HepG2 (cell line): Measurements from ENCODE around the gene NATD1. TPM values are rescaled to one million over a fixed set of nuclear protein-coding genes. Genes with fewer than 3 reads are reported as not detected.

Experiments used
- ATAC-seq: fragments of 200-7000 bp; cut with Tn5 transposase; 3 replicates; pipeline ENCODE4 v1.9.1; 2020; ENCODE audit warnings: mild to moderate bottlenecking, moderate library complexity
- BruUV-seq: library from RNA; stranded (reverse); fragments of 400-500 nt; replicated peaks from 2 replicates; lab custom pipeline; 2021; lab: Mats Ljungman, UMichigan
- CTCF ChIA-PET: fragments of 300-600 bp; formaldehyde crosslinking; extraction: SDS; loops from one replicate; lab custom pipeline; 2021; ENCODE audit warnings: low total read pairs, inconsistent platforms, low intra/inter-chr PET ratio; lab: Yijun Ruan, JAX
- POLR2A ChIA-PET: fragments of 350-600 bp; sonication (Branson Sonifier 250); formaldehyde crosslinking; loops from one replicate; lab custom pipeline; 2020; ENCODE audit warnings: antibody characterized with exemption, inconsistent platforms; lab: Yijun Ruan, JAX
- DNase-seq: peaks from one replicate; pipeline ENCODE4 v3.0.0-alpha.2; 2015; ENCODE audit warnings: low spot score
- FAIRE-seq: peaks from 3 replicates; lab custom pipeline; 2011; peaks lifted over from hg19 to GRCh38; lab: Jason Lieb, UNC
- H2AFZ ChIP-seq: one replicate; pipeline ENCODE4 v1.6.1; 2011; ENCODE audit warnings: low read length, inconsistent platforms
- H3K27ac ChIP-seq: fragments of 300-600 bp; 3 replicates; pipeline ENCODE4 v1.8.0; 2011; ENCODE audit warnings: mixed run types, mild to moderate bottlenecking, mixed read lengths, low read length, inconsistent platforms; ENCODE audit not compliant: insufficient read depth; ENCODE audit errors: extremely low read length
- H3K27me3 ChIP-seq, 2 experiments: fragments of 200-600 bp in 1 of 2; 2 replicates in 1 of 2; 3 replicates in 1 of 2; pipeline versions ENCODE4 v1.6.0 to v1.8.0; 2011; ENCODE audit warnings: low read length in 2 of 2, mild to moderate bottlenecking in 2 of 2, moderate library complexity in 2 of 2, inconsistent platforms in 1 of 2; ENCODE audit not compliant: insufficient read depth in 2 of 2, control insufficient read depth in 1 of 2
- H3K36me3 ChIP-seq, 2 experiments: fragments of 200-600 bp in 1 of 2; replicated peaks in 1 of 2; 2 replicates in 1 of 2; 3 replicates in 1 of 2; pipeline versions ENCODE4 v1.5.1 to v1.8.0; 2011; ENCODE audit warnings: low read length in 2 of 2, inconsistent platforms in 1 of 2; ENCODE audit not compliant: insufficient read depth in 2 of 2, control insufficient read depth in 1 of 2
- H3K4me1 ChIP-seq: 2 replicates; pipeline ENCODE4 v1.5.1; 2012; ENCODE audit warnings: low read length, inconsistent platforms; ENCODE audit not compliant: insufficient read depth
- H3K4me2 ChIP-seq: 2 replicates; pipeline ENCODE4 v1.6.0; 2011; ENCODE audit warnings: low read depth, low read length, inconsistent platforms
- H3K4me3 ChIP-seq, 3 experiments: fragments of 200-600 bp in 1 of 3; sonication (generic), shearing (Covaris generic) in 1 of 3; replicated peaks in 1 of 3; 2 replicates each; pipeline ENCODE4 v1.5.1; 2011 to 2016; ENCODE audit warnings: low read length in 3 of 3, inconsistent platforms in 2 of 3, low read depth in 2 of 3, mild to moderate bottlenecking in 2 of 3, control low read depth in 1 of 3, mixed read lengths in 1 of 3; ENCODE audit not compliant: insufficient read depth in 1 of 3
- H3K79me2 ChIP-seq: one replicate; pipeline ENCODE4 v1.6.1; 2011; ENCODE audit warnings: low read length, inconsistent platforms; ENCODE audit not compliant: insufficient read depth
- H3K9ac ChIP-seq: 2 replicates; pipeline ENCODE4 v1.6.0; 2011; ENCODE audit warnings: mild to moderate bottlenecking, low read depth, low read length, inconsistent platforms; ENCODE audit not compliant: insufficient read depth
- H3K9me3 ChIP-seq: 2 replicates; pipeline ENCODE4 v1.5.1; 2012; ENCODE audit warnings: mild to moderate bottlenecking, low read length
- H4K20me1 ChIP-seq: 2 replicates; pipeline ENCODE4 v1.6.0; 2011; ENCODE audit warnings: inconsistent platforms, mild to moderate bottlenecking, low read length, moderate library complexity; ENCODE audit not compliant: insufficient read depth
- DDIT3 ChIP-seq: sonication (generic); formaldehyde crosslinking; IDR thresholded peaks from 2 replicates; pipeline ENCODE4 v1.4.0; 2020; ENCODE audit warnings: mild to moderate bottlenecking, missing genetic modification reagents
- FOSL2 ChIP-seq: sonication (generic); formaldehyde crosslinking; IDR thresholded peaks from 2 replicates; pipeline ENCODE4 v1.4.0; 2020; ENCODE audit warnings: missing genetic modification reagents
- IRF9 ChIP-seq: sonication (generic); formaldehyde crosslinking; IDR thresholded peaks from 2 replicates; pipeline ENCODE4 v1.8.0; 2022; ENCODE audit warnings: missing genetic modification reagents, mild to moderate bottlenecking, borderline replicate concordance
- KAT2B ChIP-seq: fragments of 150-350 bp; IDR thresholded peaks from 2 replicates; pipeline ENCODE4 v1.6.1; 2014; ENCODE audit warnings: low read depth, low read length, borderline replicate concordance
- KDM4B ChIP-seq: sonication (generic); formaldehyde crosslinking; IDR thresholded peaks from 2 replicates; pipeline ENCODE4 v1.4.0; 2020; ENCODE audit warnings: missing genetic modification reagents
- MBNL3 ChIP-seq: fragments of 250-450 bp; sonication (Bioruptor Pico); conservative IDR thresholded peaks from 2 replicates; pipeline ENCODE4 v1.8.0; 2022; ENCODE audit warnings: mild to moderate bottlenecking, inconsistent platforms
- NFYC ChIP-seq: IDR thresholded peaks from 2 replicates; pipeline ENCODE4 v1.6.1; 2016; ENCODE audit warnings: missing genetic modification reagents, missing compliant biosample characterization
- SRF ChIP-seq: IDR thresholded peaks from 2 replicates; pipeline ENCODE4 v1.6.1; 2011; ENCODE audit warnings: mild to moderate bottlenecking, low read depth, low read length, moderate library complexity
- TMF1 ChIP-seq: sonication (generic); formaldehyde crosslinking; IDR thresholded peaks from 2 replicates; pipeline ENCODE4 v1.8.1; 2022; ENCODE audit warnings: low read depth, missing genetic modification reagents
- ZBTB39 ChIP-seq: sonication (generic); formaldehyde crosslinking; IDR thresholded peaks from 2 replicates; pipeline ENCODE4 v1.5.0; 2020; ENCODE audit warnings: missing genetic modification reagents
- ZKSCAN1 ChIP-seq: fragments of 150-350 bp; IDR thresholded peaks from 2 replicates; pipeline ENCODE4 v1.6.1; 2014; ENCODE audit warnings: low read length
- ZNF20 ChIP-seq: sonication (generic); formaldehyde crosslinking; IDR thresholded peaks from 2 replicates; pipeline ENCODE4 v1.4.0; 2020; ENCODE audit warnings: mild to moderate bottlenecking, moderate library complexity, missing genetic modification reagents
- ZNF383 ChIP-seq: sonication (generic); formaldehyde crosslinking; IDR thresholded peaks from 2 replicates; pipeline ENCODE4 v1.4.0; 2020; ENCODE audit warnings: missing genetic modification reagents, mild to moderate bottlenecking, borderline replicate concordance
- ZNF550 ChIP-seq: sonication (generic); formaldehyde crosslinking; IDR thresholded peaks from 2 replicates; pipeline ENCODE4 v1.4.0; 2020; ENCODE audit warnings: mild to moderate bottlenecking, missing genetic modification reagents, borderline replicate concordance
- ZNF564 ChIP-seq: sonication (generic); formaldehyde crosslinking; IDR thresholded peaks from 2 replicates; pipeline ENCODE4 v1.8.1; 2023; ENCODE audit warnings: mild to moderate bottlenecking, missing genetic modification reagents
- ZNF644 ChIP-seq: IDR thresholded peaks from 2 replicates; pipeline ENCODE4 v1.6.1; 2016; ENCODE audit warnings: low read depth
- ZNF709 ChIP-seq: sonication (generic); formaldehyde crosslinking; IDR thresholded peaks from 2 replicates; pipeline ENCODE4 v1.5.0; 2020; ENCODE audit warnings: mild to moderate bottlenecking, missing genetic modification reagents
- ZNF891 ChIP-seq: sonication (generic); formaldehyde crosslinking; IDR thresholded peaks from 2 replicates; pipeline ENCODE4 v1.5.0; 2020; ENCODE audit warnings: mild to moderate bottlenecking, missing genetic modification reagents
- WGBS: methylation state at CpG from one replicate; pipeline ENCODE4 v1.1.6; 2017; ENCODE audit warnings: low lambda C conversion rate; 5-methylcytosine and 5-hydroxymethylcytosine counted together
- in situ Hi-C: cut with HindIII; loops from 2 replicates; pipeline ENCODE4 v1.10.0; 2017; ENCODE audit warnings: low pct_unique_long_range_greater_than_20kb; ENCODE audit not compliant: extremely low pct_ligation_motif_present
- intact Hi-C: fragments of 100-400 bp; cut with micrococcal nuclease; formaldehyde crosslinking; loops from one replicate; pipeline ENCODE4 v1.10.0; 2022; ENCODE audit not compliant: unreplicated experiment
- polyA plus RNA-seq, 8 experiments: library from polyadenylated mRNA; depleted of rRNA in 3 of 8; stranded (reverse) in 7 of 8; unstranded in 1 of 8; fragments of >200 nt; fragmentation: Illumina TruSeq in 4 of 8; extraction: Trizol in 4 of 8; gene quantifications; 2 replicates each; pipeline versions ENCODE4 v1.2.1 to v1.2.3, GENCODE V29; 2011 to 2016; ENCODE audit warnings: low read depth in 4 of 8, missing spikeins in 1 of 8, mixed read lengths in 1 of 8; ENCODE audit not compliant: insufficient read depth in 1 of 8
- total RNA-seq, 5 experiments: library from RNA; depleted of rRNA; stranded (reverse); fragments of >200 nt; fragmentation: Illumina TruSeq; extraction: Trizol; gene quantifications; 2 replicates each; pipeline ENCODE4 v1.2.3, GENCODE V29; 2016; ENCODE audit warnings: low read depth in 1 of 5

Gene NATD1
- total and polyA plus RNA-seq, 2 of the 13 experiments (the other 11 are each of a cell fraction or from before 2014, with no cell fraction given): 0.31 to 2.3 TPM

- Histone ChIP-seq H3K9ac (no peak overlapping the region), H3K4me1 (peaks cover 33% of the 10 kb centered on the region), H3K36me3 (peaks cover 2 to 15% of the 10 kb centered on the region in 2 experiments; a peak in 4 of 5 replicates), H3K27ac (no peak overlapping the region), H3K4me2 (no peak overlapping the region), H2AFZ (no peak overlapping the region), H3K9me3 (no peaks in the 10 kb centered on the region), H3K4me3 (no peak overlapping the region), H4K20me1 (no peaks in the 10 kb centered on the region), H3K27me3 (no peaks in the 10 kb centered on the region; a peak in 1 of 5 replicates), H3K79me2 (peaks cover 16% of the 10 kb centered on the region)
- ATAC-seq (no peak), FAIRE-seq (no peak), DNase-seq (no peak)
- BruUV-seq: no TSS peak
- ChIA-PET POLR2A (no interaction called here), CTCF (no interaction called here)
- in situ Hi-C loops: no loop called here
- intact Hi-C loops: no loop called here
- WGBS: 94% methylated on average over 3 of the region's 3 CpGs
- TF ChIP-seq ZKSCAN1 (no peak), MBNL3 (no peak), KDM4B (no peak), ZBTB39 (CRISPR knock-in tag) (no peak), ZNF20 (CRISPR knock-in tag) (no peak), ZNF383 (CRISPR knock-in tag) (no peak), ZNF644 (CRISPR knock-in tag) (no peak)
These were observed 34.3 kb downstream of the NATD1 start for GRCh38 chr17:21218831-21219380.

GRCh38 chr17:21218101-21218500 is 35.1 kb downstream of the NATD1 start:
- no peak for ATAC-seq
- intact Hi-C loops: no loop called here
- peaks cover 33% of the 10 kb centered on the region for H3K4me1 ChIP-seq
- peaks cover 1% of the 10 kb centered on the region; the same call in 1 of the 2 replicates for H4K20me1 ChIP-seq
- H3K36me3 ChIP-seq: peaks cover 2 to 15% of the 10 kb centered on the region in 2 experiments; a peak in 4 of 5 replicates
- H3K4me2 ChIP-seq: no peak overlapping the region
- no peak for DNase-seq
- H3K4me3 ChIP-seq: no peak overlapping the region
- H3K27me3 ChIP-seq: no peaks in the 10 kb centered on the region; a peak in 1 of 5 replicates
- WGBS: 78% methylated on average over 2 of the region's 3 CpGs
- H2AFZ ChIP-seq: no peak overlapping the region
- BruUV-seq: no TSS peak
- in situ Hi-C loops: no loop called here
- FAIRE-seq: peak; percentile 43
- CTCF ChIA-PET: no interaction called here
- peaks cover 24% of the 10 kb centered on the region for H3K79me2 ChIP-seq
- POLR2A ChIA-PET: no interaction called here
- no peaks in the 10 kb centered on the region for H3K9me3 ChIP-seq
- no peak overlapping the region for H3K27ac ChIP-seq
- no peak overlapping the region for H3K9ac ChIP-seq
- TF ChIP-seq KAT2B (no peak), FOSL2 (peak; percentile 44), ZNF564 (CRISPR knock-in tag) (no peak), TMF1 (no peak), SRF (no peak), ZNF709 (CRISPR knock-in tag) (no peak), DDIT3 (no peak), IRF9 (CRISPR knock-in tag) (no peak), NFYC (CRISPR knock-in tag) (0 out of 2 replicates have a peak, but pooled peaks have one; percentile 18), ZNF550 (CRISPR knock-in tag) (no peak), ZNF891 (CRISPR knock-in tag) (0 out of 2 replicates have a peak, but pooled peaks have one; percentile 20)
